Measurements from ENCODE around the gene NAA38.
A peak's percentile ranks its signal among the peaks of the same experiment; 100 is the strongest.

The NAA38 gene

DNA sequence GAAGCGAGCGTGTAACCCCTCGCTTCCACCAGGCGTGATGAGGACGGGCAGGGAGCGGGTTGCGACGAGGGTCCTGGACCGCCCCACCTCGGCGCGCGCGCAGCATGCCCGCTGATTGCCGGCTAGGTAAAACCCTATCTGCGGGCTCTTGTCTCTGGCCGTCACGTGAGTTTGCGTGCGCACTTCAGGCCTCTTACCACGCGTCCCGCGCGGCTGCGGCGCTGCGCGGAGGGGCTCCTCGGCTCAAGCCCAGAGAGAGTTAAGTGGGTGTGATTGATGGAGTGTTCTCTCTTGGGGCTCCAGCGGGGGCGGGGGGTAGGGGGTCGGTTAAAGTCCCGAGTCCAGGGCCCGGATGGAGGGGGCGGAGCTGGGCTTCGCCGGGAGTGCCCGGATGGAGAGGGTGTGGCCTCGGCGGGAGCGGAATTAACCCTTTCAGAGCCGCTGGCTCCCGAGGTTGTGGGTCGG is 15.4 kb downstream of the NAA38 start:
- no peak for DNase-seq (ENCODE audit: extremely low read depth, low read depth)
- TF ChIP-seq, protein P1, sequence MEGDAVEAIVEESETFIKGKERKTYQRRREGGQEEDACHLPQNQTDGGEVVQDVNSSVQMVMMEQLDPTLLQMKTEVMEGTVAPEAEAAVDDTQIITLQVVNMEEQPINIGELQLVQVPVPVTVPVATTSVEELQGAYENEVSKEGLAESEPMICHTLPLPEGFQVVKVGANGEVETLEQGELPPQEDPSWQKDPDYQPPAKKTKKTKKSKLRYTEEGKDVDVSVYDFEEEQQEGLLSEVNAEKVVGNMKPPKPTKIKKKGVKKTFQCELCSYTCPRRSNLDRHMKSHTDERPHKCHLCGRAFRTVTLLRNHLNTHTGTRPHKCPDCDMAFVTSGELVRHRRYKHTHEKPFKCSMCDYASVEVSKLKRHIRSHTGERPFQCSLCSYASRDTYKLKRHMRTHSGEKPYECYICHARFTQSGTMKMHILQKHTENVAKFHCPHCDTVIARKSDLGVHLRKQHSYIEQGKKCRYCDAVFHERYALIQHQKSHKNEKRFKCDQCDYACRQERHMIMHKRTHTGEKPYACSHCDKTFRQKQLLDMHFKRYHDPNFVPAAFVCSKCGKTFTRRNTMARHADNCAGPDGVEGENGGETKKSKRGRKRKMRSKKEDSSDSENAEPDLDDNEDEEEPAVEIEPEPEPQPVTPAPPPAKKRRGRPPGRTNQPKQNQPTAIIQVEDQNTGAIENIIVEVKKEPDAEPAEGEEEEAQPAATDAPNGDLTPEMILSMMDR (IDR thresholded peaks at IDR 0.05; ENCODE audit: low read depth, low read length): no peak

DNA sequence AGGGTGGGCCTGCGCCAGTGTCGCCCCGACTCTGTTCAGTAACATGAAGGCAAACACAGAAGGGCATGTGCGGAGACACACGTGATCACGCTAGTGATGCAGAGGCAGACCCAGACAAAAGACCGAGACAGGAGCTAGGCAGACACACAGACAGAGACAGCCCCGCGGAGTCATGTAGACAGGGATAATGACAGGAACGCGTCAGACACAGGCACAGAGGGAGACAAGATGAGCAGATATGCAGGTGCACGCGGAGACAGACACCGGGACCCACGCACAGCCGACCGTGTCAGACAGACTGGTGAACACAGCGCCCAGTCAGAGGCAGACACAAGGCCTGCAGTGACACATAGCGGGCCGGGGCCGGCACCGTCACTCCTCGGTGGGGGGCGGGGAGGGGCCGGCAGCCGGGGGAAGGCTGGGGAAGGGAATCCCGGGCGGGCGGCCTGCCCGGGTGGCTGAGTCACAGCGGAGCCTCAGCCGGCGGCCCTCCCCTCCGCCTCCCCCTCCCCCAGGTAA is 15.9 kb downstream of the NAA38 start:
- TF ChIP-seq, protein P1 (IDR thresholded peaks at IDR 0.05; ENCODE audit: low read depth, low read length): peak; percentile 11
- DNase-seq (ENCODE audit: extremely low read depth, low read depth): no peak

DNA sequence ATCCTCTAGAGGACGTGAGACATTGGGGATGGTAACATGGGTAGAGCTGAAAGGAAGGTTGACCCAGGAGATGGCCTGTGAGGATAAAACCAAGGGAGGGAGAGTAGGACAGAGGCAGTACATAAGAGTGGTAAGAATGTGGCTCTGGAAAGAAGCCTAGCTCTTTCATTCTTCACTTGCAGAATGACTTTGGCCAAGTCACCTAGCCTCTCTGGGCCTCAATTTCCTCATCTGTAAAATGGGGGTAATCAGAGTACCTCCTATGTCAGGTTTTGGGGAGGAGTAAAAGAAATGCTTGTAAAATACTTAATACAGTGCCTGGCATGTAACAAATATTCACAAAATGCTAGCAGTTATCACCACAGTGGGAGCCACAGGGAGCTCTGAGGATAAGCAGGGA is 16.5 kb downstream of the NAA38 start:
- TF ChIP-seq, protein P1 (IDR thresholded peaks at IDR 0.05; ENCODE audit: low read depth, low read length): no peak
- no peak for DNase-seq (ENCODE audit: extremely low read depth, low read depth)

DNA sequence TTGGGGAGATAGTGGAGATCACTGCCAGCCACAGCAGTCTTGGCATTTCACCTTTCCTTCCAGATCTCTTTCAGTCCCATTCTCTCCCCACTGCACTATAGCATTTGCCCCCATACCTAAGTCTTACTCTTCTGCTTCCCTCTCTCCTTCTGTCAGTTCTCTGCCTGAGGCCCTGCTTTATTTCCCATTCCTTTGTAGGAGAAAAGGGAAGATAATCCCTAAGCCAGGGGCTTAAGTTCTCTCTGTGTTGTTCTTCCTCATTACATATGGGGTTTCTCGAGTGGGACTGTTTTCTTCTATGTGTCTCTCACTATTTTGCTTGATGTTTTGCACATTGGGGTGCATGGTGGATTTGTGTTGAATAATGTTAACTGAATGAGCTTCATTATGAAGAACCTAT is 16.9 kb downstream of the NAA38 start:
- TF ChIP-seq, protein P1 (IDR thresholded peaks at IDR 0.05; ENCODE audit: low read depth, low read length): no peak
- no peak for DNase-seq (ENCODE audit: extremely low read depth, low read depth)

DNA sequence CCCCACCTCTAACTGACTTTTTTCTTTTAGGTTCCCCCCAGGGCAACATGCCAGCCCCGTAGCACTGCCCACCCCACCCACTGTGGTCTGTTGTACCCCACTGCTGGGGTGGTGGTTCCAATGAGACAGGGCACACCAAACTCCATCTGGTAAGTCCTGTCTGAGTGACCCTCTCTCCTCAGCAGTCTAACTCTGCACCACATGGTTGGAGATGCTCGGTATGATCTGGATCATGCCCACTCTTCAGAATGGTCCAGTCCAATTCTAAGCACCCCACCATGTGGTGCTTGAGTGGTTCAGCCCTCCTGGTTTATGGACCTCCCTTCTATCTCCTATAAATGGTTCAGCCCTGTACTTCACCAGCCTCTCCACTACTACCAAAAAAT is 17.5 kb downstream of the NAA38 start:
- TF ChIP-seq, protein P1 (IDR thresholded peaks at IDR 0.05; ENCODE audit: low read depth, low read length): no peak
- DNase-seq (ENCODE audit: extremely low read depth, low read depth): no peak

DNA sequence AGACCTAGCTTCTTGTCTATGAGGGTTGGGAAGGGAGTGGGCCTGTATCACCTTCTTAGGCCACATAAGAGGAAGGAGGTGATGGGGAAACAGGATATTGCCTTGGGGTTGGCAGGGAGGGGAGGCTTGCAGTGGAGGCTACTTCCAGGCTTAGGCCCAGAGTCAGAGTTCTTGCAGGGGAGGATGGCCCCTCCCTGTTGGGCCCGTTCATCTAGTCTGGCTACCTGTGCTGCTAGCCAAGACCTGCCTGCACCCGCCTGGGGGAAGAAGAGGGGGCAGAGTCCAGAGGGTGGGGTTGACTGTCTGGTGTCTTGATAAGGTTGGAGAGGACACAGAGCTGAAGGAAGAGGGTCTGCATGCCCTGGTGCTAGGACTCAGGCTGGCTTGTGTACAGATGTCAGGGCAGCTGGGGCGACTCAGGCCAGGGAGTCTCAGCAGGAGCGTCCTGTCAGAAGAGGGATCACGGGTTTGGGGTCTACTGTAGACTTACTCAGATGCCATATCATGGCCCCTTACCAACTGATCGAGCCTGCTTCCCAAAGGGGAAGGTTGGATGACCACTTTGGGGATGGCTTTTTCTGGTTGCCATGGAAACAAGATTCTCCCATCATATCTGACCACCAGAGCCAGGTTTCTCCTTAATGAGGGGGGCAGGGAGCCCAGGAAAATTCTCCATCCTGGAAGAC is 18.0 kb downstream of the NAA38 start:
- no peak for DNase-seq (ENCODE audit: extremely low read depth, low read depth)
- TF ChIP-seq, protein P1 (IDR thresholded peaks at IDR 0.05; ENCODE audit: low read depth, low read length): no peak
